Measurements from ENCODE around the gene CCNF.
"Not testable (repeated sequence)": the region's sequence is repeated elsewhere in the genome, so short reads cannot be mapped to it uniquely, and the experiment has no call there.

CCNF gene

GRCh38 chr16:2474877-2475412, 45.7 kb downstream of the CCNF start, which contains the start of gene TBC1D24:
Gene TBC1D24, plus strand, starts transcription at chr16:2475127. Its CDS starts 21,022 bp downstream, at chr16:2496149.
- no peak for TF ChIP-seq CTCF (IDR thresholded peaks at IDR 0.05; ENCODE audit: low read depth, low read length, missing control alignments)
- peak within 1 kb of the TSS; percentile 65 for H3K4me3 ChIP-seq (ENCODE audit: low read depth, low read length)
- peak; percentile 27 for DNase-seq (ENCODE audit: low read depth)
- in situ Hi-C loops (cut with HindIII; ENCODE audit: low sequenced_read_pairs) = no loop called here

- in situ Hi-C loops (cut with HindIII; ENCODE audit: low sequenced_read_pairs) = no loop called here
- H3K4me3 ChIP-seq (ENCODE audit: low read depth, low read length) = peak overlapping the region; percentile 65
- TF ChIP-seq CTCF (IDR thresholded peaks at IDR 0.05; ENCODE audit: low read depth, low read length, missing control alignments) = no peak
- no peak for DNase-seq (ENCODE audit: low read depth)
Observed at GRCh38 chr16:2475413-2476344, 46.4 kb downstream of the CCNF start.

GRCh38 chr16:2476345-2476720, 47.1 kb downstream of the CCNF start:
- no peak for TF ChIP-seq CTCF (IDR thresholded peaks at IDR 0.05; ENCODE audit: low read depth, low read length, missing control alignments)
- in situ Hi-C loops (cut with HindIII; ENCODE audit: low sequenced_read_pairs) = no loop called here
- DNase-seq (ENCODE audit: low read depth) = no peak
- H3K4me3 ChIP-seq (ENCODE audit: low read depth, low read length) = no peak overlapping the region

- no peak for DNase-seq (ENCODE audit: low read depth)
- in situ Hi-C loops (cut with HindIII; ENCODE audit: low sequenced_read_pairs) = no loop called here
- no peak overlapping the region for H3K4me3 ChIP-seq (ENCODE audit: low read depth, low read length)
- TF ChIP-seq CTCF (IDR thresholded peaks at IDR 0.05; ENCODE audit: low read depth, low read length, missing control alignments) = no peak
Observed at GRCh38 chr16:2476741-2477140, 47.5 kb downstream of the CCNF start.

GRCh38 chr16:2477327-2477726, 48.1 kb downstream of the CCNF start:
- TF ChIP-seq CTCF (IDR thresholded peaks at IDR 0.05; ENCODE audit: low read depth, low read length, missing control alignments) = no peak
- no peak for DNase-seq (ENCODE audit: low read depth)
- in situ Hi-C loops (cut with HindIII; ENCODE audit: low sequenced_read_pairs) = no loop called here
- H3K4me3 ChIP-seq (ENCODE audit: low read depth, low read length) = no peak overlapping the region

GRCh38 chr16:2478279-2478678, 49.0 kb downstream of the CCNF start:
- DNase-seq (ENCODE audit: low read depth) = no peak
- in situ Hi-C loops (cut with HindIII; ENCODE audit: low sequenced_read_pairs) = no loop called here
- no peak overlapping the region for H3K4me3 ChIP-seq (ENCODE audit: low read depth, low read length)
- no peak for TF ChIP-seq CTCF (IDR thresholded peaks at IDR 0.05; ENCODE audit: low read depth, low read length, missing control alignments)

GRCh38 chr16:2479996-2480395, 50.7 kb downstream of the CCNF start:
- DNase-seq (ENCODE audit: low read depth); in situ Hi-C loops (cut with HindIII; ENCODE audit: low sequenced_read_pairs); H3K4me3 ChIP-seq (ENCODE audit: low read depth, low read length): not testable (repeated sequence)
